Stimulated activated CD4-positive, alpha-beta T cell treated with anti-CD3 and anti-CD28 coated beads, Interleukin-12 subunit alpha, Interleukin-12 subunit beta, amount 100 ng/mL, for 4 hours (primary cell): ENCODE results near the gene SLC12A2.
A peak's percentile ranks its signal among the peaks of the same experiment; 100 is the strongest.

Source experiments
- DNase-seq: peaks from one replicate; pipeline ENCODE4 v3.0.0-alpha.2; 2020

The SLC12A2 gene

DNA sequence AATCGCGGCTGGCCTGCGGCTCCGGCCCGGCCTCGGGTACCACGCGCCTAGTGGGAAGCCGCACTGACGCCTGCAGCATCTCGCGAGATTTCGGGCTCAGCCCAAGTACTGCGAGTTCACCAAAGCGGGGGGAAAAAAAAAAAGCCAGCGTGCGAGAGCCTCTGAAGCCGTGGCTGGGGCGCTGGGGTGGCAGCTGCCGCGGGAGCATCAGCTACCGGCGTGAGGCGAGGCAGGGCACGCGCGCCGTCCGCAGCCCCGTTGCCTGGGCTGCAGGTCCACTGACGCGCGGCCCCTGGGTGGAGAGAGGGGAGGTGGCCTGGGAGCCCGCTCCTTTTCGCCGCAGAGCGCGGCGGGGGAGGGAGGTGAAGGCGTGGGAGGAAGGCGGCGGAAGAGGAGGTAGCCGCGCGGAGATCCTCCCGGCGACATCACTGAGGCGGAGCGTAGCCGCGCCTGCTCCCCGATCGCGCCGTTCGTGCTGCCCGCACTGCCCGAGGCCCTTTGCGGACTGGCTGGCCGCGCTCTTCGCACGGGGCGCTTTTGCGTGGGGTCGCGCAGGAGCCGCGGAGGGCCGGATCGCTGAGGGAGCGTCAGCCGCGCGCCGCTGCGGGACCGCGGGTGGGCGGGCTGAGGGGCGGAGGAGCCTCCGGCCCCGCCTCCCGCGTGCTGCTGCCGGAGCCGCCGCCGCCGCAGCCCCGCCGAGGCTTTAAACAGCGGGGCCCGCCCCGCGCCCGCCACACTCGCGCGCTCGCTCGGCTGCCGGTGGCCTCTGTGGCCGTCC, at the start of gene SLC12A2:
TSS of gene SLC12A2 (plus strand) at position 734 of the 778 bp plus-strand sequence. CDS start 189 bp downstream, outside the sequence.
- DNase-seq = peak; percentile 82

DNA sequence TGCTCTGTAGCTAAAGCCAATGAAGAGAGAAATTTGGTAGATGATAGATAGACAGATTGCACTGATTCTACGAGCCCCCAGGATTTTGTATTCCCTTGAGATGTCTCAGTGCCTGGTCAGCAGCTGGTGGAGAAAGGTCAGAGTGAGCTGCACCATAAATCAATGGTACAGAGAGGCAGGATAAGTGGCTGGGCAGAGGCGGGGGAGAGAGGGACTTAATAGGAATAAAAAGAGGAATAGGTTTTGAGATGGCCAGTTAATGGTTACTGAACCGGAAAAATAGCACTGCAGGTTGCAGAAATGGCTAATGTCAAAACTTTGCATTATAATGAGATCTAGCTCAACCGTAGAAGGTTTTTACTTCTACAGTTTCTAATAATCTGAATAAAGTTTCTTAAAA, 47.9 kb upstream of the SLC12A2 start:
- no peak for DNase-seq

DNA sequence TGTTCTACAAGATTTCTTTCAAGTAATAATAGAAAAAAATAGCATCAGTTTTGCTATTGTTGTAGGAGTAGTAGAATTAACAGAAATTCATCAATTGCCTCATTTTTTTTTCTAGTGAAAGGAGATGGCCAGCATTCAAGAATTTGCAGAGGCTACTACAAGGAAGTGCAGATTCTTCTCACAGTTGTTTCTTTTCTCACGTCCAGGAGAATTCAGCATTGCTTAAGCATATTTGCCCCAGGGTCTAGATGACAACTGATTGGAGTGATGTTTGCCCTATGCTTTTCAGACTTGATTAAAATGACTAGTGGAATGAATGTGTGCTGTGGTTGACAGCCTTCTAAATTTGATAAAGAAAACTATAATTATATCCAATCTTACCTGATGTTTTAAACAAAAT, 46.6 kb upstream of the SLC12A2 start:
- no peak for DNase-seq

DNA sequence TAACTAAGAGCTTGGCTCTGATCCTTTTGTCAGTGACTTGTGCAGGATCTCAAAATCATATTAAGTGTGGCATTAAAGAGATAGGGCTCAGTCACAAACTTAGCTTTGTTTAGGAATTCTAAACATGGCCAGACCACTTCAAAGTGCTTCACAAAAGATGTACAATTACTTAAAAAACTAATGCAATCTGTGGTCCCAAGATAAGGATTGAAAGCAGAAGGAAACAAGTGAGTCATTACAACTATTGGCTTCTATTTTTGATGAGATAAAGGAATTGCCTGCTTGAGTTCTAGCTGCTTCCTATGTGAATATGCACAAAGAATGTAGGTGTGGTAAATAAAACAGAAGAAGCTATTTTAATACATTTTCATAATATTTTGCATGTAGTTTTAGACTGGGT, 44.9 kb upstream of the SLC12A2 start:
- DNase-seq = no peak

DNA sequence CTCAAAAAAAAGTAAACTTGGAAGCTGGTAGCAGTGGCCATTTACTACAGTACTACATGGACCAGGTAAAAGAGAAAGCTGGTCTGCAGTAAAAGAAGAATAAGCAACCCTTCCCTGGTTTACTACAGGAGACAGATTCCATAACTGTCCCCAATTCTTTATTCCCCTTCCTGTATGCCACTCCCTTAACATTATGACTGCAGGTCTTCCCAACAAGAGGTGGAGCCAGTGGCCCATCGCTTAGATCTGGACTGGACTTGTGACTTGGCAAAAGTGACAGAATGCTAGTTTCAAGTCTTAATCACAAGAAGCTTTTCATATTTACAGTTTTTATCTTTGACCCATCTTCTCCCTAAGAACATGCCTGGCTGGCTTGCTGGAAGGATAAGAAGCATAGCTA, 42.6 kb upstream of the SLC12A2 start:
- DNase-seq = no peak

DNA sequence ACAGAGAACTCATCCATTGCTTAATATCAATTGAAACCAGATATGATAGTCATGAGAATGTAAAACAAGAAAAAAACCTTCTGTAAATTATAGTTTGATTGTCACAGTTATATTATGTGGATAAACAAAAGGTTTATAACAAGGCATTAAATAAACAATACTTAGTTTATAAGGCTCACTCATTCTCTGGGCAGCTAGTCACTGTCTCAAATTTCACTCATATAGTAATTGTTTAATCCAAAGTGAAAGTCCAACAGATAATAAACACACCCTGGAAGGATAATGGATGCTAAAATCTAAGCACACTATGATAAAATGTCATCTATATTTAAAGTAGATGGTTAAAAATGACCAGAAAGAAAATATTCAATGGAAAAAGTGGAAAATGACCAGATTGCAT, 30.8 kb upstream of the SLC12A2 start:
- no peak for DNase-seq

DNA sequence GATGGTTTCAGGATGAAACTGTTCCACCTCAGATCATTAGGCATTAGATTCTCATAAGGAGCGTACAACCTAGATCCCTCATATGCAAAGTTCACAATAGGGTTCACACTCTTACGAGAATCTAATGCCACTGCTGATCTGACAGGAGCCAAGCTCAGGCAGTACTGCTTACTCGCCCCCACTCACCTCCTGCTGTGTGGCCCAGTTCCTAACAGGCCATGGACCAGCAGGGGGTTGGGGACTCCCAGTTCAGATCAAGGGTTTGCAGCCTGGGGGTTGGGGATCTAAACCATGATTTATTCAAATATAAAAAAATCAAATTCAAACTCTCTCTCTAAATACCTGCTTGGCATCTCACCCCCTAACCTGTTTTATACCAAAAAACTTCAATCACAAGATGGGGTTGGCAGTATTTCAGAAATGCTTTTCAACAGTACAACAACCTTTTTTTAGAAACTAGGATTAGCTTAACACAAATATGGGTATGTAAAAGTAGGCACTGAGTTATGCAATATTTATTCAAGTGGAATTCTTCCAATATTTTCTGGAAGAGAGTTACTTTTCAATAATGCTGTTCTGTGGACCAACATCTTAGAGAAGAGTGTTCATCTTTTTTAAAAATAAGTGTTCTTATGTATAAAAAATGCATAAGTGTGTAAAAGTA, 30.1 kb upstream of the SLC12A2 start:
- no peak for DNase-seq

DNA sequence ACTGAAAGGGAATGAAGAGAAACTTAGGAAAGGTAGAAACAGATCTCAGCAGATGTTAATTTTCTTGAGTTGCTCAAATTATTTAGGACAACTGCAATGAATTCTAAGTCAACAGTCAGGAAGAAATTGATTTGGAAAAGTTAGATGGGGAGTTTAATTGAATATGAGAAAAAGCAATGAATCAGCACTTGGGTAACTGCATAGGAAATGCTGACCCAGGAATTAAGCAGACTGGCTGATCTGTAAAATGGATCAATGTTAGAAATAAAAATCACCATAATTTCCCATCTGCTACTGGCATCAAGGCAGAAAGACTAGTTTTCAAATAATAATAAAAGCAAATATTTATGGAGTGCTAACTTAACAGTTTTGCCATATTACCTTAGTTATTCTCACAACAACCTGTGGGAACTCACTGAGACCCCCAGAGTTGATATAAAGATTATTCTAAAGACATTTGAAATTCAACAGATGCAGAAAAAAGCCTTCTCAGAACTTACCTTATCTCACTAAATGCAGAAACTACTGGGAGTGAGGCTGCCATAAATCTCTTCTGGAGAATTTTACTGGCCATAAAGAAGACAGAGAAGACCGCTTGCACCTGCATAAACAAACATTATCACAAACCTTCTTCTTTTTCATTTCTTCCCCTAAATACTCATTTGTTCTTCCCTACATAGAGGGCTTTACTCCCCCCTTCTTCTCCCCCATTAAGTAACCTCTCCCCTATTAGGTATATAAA, 22.8 kb upstream of the SLC12A2 start:
- no peak for DNase-seq

DNA sequence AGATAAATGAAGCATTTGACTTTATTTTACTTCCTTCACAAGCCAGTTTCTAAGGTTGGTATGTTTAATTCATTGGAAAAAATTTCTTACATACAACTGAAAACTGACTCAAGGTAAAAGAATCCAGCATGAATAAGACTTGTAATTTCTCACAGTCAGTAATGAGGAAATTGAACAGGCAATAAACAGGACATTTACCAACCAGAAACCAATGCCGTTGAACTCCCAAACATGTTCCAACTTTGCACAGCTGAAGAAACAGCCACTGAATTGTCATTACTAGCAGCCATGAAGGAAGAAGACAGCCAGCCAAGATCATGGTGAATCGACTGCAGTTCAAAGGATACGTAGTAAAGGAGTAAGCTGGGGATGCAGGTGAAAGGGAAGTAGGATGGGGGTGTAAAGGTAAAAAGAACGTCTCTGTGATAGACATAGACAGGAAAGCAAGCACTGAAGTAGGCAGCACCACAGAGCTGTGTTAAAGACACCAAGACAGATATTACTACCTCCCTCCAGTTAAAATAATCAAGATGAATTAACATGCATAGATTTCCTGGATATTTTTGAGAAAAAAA, 21.3 kb upstream of the SLC12A2 start:
- DNase-seq = no peak

DNA sequence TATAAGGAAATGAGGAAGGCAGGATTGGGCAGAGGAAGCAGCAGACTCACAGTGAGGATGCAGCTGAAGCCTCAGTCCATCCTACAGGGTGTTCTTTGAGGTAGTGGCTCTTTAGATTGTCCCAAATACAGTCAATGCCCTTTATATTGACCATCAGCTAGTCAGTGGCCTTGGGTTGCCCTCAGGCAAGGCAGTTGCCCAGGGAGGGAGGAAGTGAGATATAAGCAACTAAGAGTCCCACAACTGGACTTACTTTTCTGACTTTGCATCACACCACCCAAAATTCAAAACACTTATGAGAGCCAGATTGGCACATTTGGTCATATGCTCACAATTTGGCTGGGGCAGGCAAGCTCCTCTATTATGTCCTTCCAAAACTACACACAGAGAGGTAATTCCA, 9.4 kb upstream of the SLC12A2 start:
- DNase-seq = no peak

DNA sequence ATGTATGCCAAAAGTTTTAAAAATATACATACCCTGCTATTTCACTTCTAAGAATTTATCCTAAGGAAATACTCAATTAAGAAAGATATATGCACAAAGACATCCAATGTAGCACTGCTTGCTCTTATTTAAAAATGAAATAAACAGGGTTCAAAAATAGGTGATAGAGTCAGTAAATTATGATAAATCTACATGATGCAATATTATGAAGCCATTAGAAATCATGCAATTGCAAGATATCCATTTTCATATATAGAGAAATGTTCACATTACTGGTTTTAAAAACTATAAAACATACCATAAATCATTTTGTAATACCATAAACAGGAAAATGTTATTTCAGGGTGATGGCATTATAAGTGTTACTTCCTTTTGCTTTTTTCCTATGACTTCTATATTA, 8.6 kb upstream of the SLC12A2 start:
- no peak for DNase-seq

DNA sequence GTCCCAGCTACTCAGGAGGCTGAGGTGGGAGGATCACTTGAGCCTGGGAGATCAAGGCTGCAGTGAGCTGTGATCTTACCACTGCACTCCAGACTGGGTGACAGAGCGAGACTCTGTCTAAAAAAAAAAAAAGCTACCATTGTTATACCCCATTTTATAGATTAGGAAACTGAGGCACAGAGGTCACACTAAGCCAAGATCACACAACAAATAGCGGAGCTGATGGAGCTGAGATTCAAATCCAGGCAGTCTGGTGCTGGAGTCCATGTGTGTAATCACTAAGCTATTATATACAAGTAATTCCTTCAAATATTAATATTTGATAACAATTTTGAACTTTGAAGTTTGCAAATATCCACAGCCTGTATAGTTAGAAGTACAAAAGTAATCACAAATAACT, 6.0 kb upstream of the SLC12A2 start:
- DNase-seq = no peak

DNA sequence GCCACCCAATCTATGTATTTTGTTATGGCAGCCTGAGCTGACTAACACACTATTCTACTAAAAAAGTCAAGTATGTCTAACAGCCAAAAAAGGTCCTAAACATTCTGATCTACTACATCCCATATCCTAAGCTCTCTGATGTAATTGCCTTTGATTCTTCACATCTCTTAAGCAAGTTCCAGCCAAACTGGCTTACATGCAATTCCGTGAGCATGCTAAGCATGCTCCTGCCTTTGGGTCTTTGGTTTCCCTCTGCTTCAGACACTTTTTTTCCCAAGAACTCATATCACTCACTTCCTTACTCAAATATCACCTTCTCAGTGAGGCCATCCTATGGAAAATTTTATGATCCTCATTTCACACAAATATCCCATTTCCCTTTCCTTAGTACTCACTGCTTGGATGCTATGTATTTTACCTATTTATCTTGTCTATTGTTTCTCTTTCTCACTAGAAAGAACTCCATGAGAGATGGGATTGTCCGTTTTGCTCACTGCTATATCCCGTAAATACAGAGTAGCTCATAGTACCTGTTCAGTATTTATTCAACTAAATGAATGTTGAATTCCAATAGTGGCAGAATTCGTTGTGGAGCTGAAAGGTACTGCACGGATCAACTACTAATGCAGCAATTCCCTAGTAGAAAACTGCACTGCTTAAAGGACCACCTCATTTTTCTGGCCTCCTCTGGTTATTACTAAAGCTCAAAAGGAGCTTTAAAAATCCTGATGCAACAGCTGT, 2.3 kb upstream of the SLC12A2 start:
- no peak for DNase-seq

DNA sequence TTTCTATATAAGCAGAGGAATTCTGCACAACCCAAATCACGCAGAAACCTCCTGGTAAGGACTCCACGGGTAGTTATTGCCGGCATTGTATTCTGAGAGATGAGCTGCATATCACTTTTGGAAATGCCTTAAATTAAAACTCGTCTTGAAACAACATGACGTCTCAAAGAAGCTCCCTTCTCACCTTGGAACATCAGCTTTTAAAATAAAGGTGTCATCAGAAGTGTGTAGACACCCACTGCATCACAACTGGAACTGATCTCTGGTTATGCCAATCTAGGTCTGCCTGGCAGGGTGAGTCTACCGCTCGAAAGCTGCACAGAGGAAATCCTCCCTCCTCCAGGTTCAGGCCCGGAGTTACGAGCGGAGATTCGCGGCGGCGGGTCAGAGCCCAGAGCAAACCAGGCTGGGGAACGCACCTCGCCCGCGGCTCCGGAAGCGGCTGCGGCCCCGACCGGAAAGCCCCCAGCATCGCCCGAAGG, 974 bp upstream of the SLC12A2 start:
- no peak for DNase-seq

DNA sequence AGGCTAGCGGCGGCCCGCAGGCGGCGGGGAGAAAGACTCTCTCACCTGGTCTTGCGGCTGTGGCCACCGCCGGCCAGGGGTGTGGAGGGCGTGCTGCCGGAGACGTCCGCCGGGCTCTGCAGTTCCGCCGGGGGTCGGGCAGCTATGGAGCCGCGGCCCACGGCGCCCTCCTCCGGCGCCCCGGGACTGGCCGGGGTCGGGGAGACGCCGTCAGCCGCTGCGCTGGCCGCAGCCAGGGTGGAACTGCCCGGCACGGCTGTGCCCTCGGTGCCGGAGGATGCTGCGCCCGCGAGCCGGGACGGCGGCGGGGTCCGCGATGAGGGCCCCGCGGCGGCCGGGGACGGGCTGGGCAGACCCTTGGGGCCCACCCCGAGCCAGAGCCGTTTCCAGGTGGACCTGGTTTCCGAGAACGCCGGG, 253 bp downstream of the SLC12A2 start:
- no peak for DNase-seq

DNA sequence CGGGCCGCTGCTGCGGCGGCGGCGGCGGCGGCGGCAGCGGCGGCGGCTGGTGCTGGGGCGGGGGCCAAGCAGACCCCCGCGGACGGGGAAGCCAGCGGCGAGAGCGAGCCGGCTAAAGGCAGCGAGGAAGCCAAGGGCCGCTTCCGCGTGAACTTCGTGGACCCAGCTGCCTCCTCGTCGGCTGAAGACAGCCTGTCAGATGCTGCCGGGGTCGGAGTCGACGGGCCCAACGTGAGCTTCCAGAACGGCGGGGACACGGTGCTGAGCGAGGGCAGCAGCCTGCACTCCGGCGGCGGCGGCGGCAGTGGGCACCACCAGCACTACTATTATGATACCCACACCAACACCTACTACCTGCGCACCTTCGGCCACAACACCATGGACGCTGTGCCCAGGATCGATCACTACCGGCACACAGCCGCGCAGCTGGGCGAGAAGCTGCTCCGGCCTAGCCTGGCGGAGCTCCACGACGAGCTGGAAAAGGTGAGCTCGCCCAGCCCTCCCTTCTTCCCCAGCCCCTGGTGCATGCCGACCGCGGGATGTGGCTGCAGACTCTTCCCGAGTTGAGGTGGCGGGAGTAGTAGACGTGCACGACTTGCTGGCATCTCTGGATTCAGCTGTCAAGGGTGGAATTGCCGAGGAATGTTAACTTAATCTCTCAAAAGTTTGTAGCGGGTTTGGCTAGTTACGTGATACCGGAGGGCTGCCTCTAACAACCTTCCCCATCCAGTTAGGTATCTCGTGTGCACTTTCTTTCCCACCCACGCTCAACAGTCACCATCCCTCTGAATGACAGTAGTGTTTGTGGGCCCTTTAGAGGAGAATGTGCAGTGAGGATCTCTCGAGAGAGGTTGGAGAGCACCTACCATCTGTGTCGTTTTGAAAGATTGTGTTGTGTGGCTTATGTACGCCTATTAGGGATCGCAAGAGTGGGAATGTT, 932 bp downstream of the SLC12A2 start:
- peak; percentile 36 for DNase-seq

DNA sequence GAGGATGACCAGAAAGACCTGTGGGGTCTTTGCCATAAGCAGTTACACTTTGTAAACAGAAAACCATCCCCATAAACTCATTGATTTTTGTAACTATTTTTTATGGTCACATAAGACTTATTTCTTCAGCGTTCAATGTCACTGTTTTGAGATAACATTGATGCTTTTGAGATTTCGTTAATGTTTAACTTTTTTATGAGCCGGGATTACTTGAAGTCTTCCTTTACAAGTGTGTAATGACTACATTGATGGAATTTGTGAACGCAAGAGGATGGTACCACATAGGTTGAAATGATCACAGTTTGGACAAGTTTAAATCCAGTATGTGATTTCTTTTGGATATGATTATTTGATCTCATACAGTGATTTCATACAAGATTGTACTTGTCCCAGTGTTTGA, 1.8 kb downstream of the SLC12A2 start:
- no peak for DNase-seq

DNA sequence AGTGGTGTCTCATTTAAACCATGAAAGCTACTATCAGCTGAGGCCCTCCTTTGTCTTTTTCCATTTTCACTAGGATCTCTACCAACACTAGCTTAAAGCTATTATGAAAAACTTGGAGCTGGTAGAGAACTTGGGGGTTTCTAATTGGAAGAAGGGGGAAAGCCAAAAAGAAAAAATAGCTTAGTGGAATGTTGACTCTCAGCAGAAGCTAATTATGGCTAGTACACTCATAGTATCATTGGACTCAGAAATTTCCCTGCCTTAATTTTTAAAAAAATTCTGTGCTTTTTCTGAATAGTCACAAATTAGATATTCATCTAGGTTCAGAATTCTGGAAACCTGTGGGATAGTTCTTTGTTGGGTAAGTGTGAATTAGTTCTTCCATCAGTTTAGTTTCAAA, 8.0 kb downstream of the SLC12A2 start:
- no peak for DNase-seq

DNA sequence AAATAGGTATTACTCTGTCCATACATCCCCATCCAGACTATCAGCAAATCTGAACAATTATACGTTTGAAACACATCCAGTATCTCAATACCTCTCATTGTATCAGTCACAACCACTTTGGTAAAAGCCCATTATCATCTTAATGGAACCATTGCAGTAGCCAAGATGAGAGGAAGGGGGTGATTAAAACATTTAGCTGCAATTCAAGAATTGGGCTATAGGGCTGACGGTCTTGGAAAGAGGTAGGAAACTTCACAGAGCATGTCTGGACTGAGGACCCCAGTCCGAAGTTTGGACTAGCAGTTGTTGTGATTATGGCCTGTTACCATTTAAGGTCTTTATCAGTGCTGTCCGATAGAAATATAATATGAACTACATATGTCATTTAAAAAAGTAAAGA, 8.6 kb downstream of the SLC12A2 start:
- DNase-seq = no peak

DNA sequence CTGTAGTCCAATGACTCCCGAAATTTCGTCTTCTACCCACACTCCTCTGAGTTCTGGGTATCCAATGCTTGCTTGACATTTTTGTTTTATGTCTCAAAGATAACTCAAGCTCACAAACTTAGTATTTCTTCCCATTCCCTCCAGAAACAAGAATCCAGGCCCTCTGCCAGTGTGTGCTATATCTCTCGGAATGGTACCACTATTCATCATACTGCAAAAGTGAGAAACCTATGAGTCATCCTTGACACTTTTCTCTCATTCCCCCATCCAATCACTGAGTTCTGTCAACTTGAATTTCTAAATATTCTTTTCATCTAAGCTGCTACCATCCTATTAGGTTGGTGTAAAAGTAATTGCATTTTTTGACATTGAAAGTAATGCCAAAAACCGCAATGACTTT, 9.8 kb downstream of the SLC12A2 start:
- no peak for DNase-seq

DNA sequence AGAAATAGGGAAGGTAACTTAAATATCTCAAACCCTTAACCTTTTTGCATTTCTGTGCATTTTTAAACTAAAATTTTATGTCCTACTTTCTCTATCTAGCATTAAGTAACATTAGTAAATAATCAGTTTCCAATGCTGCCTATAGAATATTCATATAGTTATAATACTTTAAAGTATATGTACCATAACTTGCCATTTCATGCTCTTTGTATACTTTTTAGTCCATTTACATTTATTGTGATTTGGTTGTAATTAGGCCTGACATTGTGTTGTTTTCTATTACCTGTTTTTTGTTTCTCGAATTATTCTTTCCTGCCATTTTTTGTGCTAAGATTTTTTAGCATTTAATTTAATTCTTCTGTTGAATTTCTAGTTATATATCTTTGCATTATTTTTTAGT, 13.7 kb downstream of the SLC12A2 start:
- DNase-seq = no peak

DNA sequence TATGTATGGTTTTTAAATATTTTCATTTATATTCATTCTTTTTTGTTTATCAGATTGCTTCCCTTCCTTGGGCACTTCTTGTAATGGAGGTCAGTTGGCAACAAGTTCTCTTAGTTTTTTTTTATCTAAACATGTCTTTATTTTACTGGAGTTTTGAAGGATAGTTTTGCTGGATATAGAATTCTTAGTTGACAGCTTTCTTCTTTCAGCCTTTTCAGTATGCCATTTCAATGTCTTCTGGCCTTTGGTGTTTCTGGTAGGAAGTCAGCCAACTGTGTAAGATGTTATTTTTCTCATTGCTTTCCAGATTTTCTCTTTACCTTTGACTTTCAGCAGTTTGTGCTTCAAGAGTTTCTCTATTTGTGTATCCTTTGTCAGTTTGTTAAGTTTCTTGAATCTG, 14.2 kb downstream of the SLC12A2 start:
- DNase-seq = no peak
